GM18867 (cell line): ENCODE measurements around the gene SAV1.
A peak's percentile ranks its signal among the peaks of the same experiment; 100 is the strongest.
"Not testable (repeated sequence)": the region's sequence is repeated elsewhere in the genome, so short reads cannot be mapped to it uniquely, and the experiment has no call there.

Source experiments
- ATAC-seq: cut with Tn5 transposase; IDR thresholded peaks from one replicate; pipeline ENCODE4 v1.9.1; 2021; ENCODE audit warnings: mild to moderate bottlenecking, moderate library complexity; ENCODE audit not compliant: unreplicated experiment

The SAV1 gene

GRCh38 chr14:50667996-50668825, at the start of gene SAV1:
Gene SAV1 (minus strand): TSS chr14:50668306. CDS start chr14:50667967, 339 bp downstream.
- ATAC-seq, result peak; percentile 60

DNA sequence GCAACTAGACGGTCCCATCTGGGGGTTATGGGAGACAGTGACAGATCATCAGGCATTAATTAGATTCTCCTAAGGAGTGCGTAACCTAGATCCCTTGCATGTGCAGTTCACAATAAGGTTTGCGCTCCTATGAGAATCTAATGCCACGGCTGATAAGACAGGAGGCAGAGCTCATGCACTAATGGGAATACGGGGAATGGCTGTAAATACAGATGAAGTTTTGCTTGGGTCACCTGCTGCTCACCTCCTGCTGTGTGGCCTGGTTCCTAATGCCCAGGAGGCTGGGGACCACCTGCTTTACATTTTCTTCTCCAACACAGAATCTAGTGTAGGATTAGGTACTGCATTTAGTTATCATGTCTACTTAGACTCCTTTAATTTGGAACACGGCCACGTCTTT, 49.7 kb upstream of the SAV1 start:
- no peak for ATAC-seq

DNA sequence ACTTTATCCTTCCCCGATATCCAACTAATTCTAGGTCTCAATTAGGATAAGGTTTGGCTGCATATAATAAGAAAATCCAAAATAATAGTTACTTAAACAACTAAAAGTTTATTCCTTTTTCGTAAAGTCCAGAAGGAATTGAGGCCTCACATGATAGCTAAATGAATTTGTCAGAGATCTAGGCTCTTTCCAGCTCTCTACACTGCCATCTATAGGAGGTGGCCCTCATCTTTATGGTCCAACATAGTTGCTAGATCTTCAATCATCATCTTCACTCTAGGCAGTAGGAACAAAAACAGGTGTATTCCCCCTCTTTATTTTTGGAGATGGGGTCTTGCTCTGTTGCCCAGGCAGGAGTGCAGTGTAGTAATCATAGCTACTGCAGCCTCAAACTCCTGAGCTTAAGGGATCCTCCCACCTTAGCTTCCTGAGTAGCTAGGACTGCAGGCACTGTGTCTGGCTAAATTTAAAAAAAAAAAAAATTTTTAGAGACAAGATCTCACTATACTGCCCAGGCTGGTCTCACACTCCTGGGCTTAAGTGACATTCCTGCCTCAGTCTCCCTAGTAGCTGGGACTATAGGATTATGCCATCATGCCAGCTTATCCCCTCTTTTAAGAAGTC, 46.5 kb upstream of the SAV1 start:
- no peak for ATAC-seq

GRCh38 chr14:50711043-50711442, 42.9 kb upstream of the SAV1 start:
- ATAC-seq, result no peak

- no peak for ATAC-seq
Measured at GRCh38 chr14:50705026-50705593, 37.0 kb upstream of the SAV1 start.

DNA sequence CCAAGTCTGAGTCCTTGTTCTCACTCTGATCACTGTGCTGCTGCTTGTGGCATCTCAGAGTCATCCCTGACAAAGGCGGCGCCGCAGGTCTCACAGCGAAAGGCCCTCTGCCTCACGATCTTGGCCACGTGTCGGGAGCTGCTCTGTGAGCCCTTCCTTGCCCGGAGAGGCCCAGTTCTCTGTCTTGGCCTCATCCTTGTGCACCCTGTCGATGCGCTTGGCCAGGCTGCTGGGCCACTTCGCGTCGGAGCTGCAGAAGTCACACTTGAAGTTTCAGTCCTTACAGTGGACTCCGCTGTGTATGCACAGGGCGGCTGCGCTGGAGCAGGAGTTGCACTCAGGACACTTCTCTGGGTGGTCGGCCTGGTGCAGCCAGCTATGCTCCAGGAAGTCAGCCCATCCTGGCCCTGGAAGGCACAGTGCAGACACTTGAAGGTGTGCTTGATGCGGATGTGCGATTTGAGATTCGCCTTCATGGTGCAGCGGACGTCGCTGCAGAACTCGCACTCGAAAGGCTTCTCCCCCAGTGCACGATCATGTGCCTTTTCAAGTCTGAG, 36.4 kb upstream of the SAV1 start:
- ATAC-seq, result no peak

DNA sequence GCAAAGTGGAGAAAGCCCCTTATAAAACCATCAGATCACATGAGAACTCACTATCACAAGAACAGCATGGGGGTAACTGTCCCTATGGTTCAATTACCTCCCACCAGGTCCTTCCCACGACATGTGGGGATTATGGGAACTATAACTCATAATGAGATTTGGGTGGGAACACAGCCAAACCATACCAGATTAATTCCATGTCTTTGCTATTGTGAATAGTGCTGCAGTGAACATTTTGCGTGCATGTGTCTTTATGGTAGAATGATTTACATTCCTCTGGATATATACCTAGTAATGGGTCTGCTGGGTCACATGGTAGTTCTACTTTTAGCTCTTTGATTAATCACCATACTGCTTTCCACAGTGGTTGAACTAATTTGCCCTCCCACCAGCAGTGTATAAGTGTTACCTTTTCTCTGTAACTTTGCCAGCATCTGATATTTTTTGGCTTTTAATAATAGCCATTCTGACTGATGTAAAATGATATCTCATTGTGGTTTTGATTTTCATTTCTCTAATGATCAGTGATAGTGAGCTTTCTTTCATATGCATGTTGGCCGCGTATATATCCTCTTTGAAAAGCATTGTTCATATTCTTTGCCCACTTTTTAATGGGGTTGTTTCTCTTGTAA, 29.7 kb upstream of the SAV1 start:
- ATAC-seq, result no peak

- not testable (repeated sequence) for ATAC-seq
Measured at GRCh38 chr14:50694260-50694659, 26.2 kb upstream of the SAV1 start.

DNA sequence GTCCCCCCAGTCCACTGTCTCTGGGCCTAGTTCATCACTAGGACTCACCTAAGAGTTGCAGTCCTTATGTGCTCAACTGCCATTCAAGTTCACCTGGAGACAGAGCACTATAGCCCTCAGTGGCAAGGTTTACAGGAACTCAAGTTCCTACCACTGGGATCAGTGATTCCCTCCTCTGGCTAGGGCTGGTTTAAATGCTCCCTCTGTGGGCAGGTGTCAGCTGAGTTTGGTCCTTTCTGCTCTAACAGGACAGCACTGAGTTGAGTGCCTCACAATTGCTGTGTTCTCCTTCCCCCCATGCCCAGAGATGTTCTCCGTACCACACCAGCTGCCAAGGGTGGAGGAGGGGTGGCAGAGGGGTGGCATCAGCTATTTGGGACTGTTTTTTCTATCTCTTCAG, 20.8 kb upstream of the SAV1 start:
- no peak for ATAC-seq

DNA sequence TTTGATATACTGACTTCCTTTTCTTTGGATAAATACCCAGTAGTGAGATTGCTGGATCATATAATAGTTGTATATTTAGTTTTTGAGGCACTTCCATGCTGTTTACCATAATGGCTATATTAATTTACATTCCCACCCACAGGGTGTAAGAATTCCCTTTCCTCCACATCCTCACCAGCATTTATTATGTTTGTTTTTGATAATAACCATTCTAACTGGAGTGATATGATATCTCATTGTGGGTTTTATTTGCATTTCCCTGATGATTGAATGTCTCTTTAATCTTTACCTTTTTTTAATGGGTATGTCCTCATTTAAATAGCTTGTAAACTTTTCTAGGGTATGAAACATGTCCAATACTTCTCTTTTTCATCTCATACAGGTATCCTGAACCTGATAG, 11.6 kb upstream of the SAV1 start:
- ATAC-seq, result no peak

DNA sequence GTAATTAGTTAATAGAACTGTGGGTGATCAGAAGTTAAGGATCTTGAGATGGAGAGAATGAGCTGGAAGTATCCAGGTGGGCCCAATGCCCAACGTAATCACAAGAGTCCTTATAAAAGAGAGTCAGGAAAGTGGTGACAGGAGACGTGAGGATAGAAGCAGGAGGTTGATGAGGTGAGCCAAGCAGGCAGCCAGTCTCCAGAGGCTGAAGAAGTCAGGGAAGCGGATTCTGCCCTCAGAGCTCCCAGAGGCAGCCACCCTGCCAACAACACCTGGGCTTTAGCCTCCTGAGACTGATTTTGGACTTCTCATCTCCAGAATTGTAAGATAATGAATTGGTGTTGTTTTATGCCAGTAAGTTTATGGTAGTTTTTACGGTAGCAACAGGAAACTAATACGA, 10.1 kb upstream of the SAV1 start:
- ATAC-seq, result no peak

DNA sequence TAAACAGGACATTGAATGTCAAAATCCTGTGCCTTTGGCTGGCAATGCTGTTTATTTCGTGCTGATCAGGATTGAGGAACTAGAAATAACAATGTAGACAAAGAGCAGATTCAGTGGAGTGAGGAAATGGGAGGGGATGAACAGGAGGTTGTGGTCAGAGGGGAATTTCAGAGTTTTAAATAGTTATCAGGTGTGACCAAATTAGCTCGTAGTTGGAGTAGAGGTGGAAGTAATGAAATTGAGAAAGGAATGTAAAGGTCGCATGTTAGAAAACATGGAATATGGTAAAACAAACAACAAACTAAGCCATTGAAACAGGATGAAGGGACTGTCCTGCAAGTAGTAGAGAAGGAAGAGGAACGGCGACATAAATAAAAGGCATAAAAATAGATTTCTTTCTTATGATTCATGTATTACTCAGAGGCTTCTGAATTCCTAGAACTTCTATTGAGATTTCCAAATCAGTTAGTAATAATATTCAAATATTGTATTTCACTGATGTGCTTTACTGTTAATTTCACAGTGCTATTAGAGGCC, 9.5 kb upstream of the SAV1 start:
- no peak for ATAC-seq

DNA sequence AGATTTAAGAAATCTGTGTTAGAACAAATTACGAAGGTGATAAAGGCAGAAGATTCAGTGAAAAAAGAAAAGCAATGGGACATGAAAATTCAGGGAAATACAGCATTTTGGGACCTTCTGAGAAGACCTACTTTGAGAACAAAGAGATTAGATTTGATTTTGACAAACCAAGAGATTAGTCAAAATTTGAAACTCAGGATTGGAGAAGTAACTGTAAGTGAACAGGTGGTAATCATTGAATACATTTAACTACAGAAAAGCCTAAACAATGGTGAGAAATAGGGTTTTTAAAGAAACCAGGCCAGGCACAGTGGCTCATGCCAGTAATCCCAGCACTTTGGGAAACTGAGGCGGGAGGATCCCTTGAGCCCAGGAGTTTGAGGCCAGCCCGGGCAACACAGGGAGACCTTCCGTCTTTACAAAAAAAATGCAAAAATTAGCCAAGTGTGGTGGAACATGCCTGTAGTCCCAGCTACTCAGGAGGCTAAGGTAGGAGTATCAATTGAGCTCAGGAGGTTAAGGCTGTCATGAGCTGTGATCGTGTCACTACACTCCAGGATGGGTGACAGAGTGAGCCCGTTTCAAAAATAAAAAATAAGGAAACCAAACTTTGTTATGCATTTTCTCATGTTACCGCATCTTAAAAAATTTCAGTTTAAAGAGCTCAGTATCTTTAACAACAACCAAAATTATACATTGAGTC, 8.9 kb upstream of the SAV1 start:
- no peak for ATAC-seq

DNA sequence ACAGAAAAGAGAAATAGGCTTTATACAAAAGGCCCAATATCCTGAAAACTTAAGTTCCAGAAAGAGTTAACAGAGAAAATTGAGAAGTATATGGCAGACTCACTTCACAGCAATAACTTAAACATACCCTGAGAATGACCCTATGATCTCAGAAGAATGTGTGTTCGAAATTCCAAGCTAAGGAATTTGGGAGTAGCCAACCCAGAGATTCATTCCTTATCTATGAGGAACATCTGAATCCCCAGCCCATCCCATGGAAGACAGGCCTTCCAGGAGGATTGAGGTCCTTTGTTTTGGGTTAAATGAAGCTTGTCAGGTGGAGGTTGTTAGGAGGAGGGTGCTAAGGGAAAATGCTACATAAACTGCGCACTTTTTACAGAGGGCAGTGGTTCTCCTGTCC, 7.5 kb upstream of the SAV1 start:
- no peak for ATAC-seq

- no peak for ATAC-seq
Measured at GRCh38 chr14:50670866-50671256, 2.8 kb upstream of the SAV1 start.

GRCh38 chr14:50670196-50670865, 2.2 kb upstream of the SAV1 start:
- no peak for ATAC-seq

- ATAC-seq, result no peak
Measured at GRCh38 chr14:50669441-50669986, 1.4 kb upstream of the SAV1 start.

GRCh38 chr14:50668826-50669143, 679 bp upstream of the SAV1 start:
- no peak for ATAC-seq

GRCh38 chr14:50667684-50667995, 466 bp downstream of the SAV1 start:
- ATAC-seq, result peak; percentile 46
